Ishikawa (cell line): Measurements from ENCODE around the gene PALS1.

Experiments
- CEBPB ChIP-seq: IDR thresholded peaks from 2 replicates; pipeline ENCODE4 v1.6.1; 2012
- CREB1 ChIP-seq: IDR thresholded peaks from 2 replicates; pipeline ENCODE4 v1.6.1; 2012; ENCODE audit warnings: low read depth
- EGR1 ChIP-seq: IDR thresholded peaks from 2 replicates; pipeline ENCODE4 v1.6.1; 2012
- EP300 ChIP-seq: IDR thresholded peaks from 2 replicates; pipeline ENCODE4 v1.6.1; 2012; ENCODE audit warnings: borderline replicate concordance
- FOXM1 ChIP-seq: IDR thresholded peaks from 2 replicates; pipeline ENCODE4 v1.6.1; 2012; ENCODE audit warnings: low read depth, borderline replicate concordance
- NFIC ChIP-seq: IDR thresholded peaks from 2 replicates; pipeline ENCODE4 v1.6.1; 2012
- RAD21 ChIP-seq: IDR thresholded peaks from 2 replicates; pipeline ENCODE4 v1.6.1; 2012; ENCODE audit warnings: low read depth
- TAF1 ChIP-seq: IDR thresholded peaks from 2 replicates; pipeline ENCODE4 v1.6.1; 2012; ENCODE audit warnings: low read depth, mild to moderate bottlenecking
- TCF12 ChIP-seq: IDR thresholded peaks from 2 replicates; pipeline ENCODE4 v1.6.1; 2012; ENCODE audit warnings: low read depth
- TEAD4 ChIP-seq: IDR thresholded peaks from 2 replicates; pipeline ENCODE4 v1.6.1; 2012
- YY1 ChIP-seq: IDR thresholded peaks from 2 replicates; pipeline ENCODE4 v1.6.1; 2012; ENCODE audit warnings: low read depth
- ZBTB7A ChIP-seq: IDR thresholded peaks from 2 replicates; pipeline ENCODE4 v1.6.1; 2012; ENCODE audit warnings: low read depth
- TF ChIP-seq, protein P1 (sequence below): IDR thresholded peaks from 2 replicates; pipeline ENCODE4 v1.6.1; 2012
- TF ChIP-seq, protein P2 (sequence below): IDR thresholded peaks from 2 replicates; pipeline ENCODE4 v1.6.1; 2012
- TF ChIP-seq, protein P3 (sequence below): IDR thresholded peaks from 2 replicates; pipeline ENCODE4 v1.6.1; 2012; ENCODE audit warnings: low read depth, mild to moderate bottlenecking

PALS1 gene

DNA sequence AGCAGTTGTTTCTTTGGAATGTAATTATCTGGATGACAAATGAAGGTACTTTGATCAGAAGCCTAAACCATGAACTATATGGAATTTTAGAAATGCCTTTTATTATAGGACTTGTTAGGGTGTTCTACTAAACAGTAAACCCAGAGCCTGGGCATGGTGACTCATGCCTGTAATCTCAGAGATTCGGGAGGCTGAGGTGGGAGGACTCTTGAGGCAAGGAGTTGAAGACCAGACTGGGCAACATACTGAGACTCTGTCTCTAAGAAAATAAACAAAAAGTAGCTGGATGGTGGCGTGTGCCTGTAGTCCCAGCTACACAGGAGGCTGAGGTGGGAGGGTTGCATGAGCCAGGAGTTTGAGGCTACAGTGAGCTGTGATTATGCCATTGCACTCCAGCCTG is 23.9 kb downstream of the PALS1 start:
- no peak for TF ChIP-seq EP300
- no peak for TF ChIP-seq TAF1
- no peak for TF ChIP-seq YY1
- no peak for TF ChIP-seq CEBPB
- TF ChIP-seq TEAD4 = no peak
- TF ChIP-seq, protein P1, sequence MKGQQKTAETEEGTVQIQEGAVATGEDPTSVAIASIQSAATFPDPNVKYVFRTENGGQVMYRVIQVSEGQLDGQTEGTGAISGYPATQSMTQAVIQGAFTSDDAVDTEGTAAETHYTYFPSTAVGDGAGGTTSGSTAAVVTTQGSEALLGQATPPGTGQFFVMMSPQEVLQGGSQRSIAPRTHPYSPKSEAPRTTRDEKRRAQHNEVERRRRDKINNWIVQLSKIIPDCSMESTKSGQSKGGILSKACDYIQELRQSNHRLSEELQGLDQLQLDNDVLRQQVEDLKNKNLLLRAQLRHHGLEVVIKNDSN = no peak
- TF ChIP-seq ZBTB7A = no peak
- no peak for TF ChIP-seq NFIC
- no peak for TF ChIP-seq RAD21
- TF ChIP-seq EGR1 = no peak
- no peak for TF ChIP-seq CREB1
- no peak for TF ChIP-seq TCF12
- TF ChIP-seq, protein P2, sequence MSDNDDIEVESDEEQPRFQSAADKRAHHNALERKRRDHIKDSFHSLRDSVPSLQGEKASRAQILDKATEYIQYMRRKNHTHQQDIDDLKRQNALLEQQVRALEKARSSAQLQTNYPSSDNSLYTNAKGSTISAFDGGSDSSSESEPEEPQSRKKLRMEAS = no peak
- no peak for TF ChIP-seq FOXM1
- TF ChIP-seq, protein P3, sequence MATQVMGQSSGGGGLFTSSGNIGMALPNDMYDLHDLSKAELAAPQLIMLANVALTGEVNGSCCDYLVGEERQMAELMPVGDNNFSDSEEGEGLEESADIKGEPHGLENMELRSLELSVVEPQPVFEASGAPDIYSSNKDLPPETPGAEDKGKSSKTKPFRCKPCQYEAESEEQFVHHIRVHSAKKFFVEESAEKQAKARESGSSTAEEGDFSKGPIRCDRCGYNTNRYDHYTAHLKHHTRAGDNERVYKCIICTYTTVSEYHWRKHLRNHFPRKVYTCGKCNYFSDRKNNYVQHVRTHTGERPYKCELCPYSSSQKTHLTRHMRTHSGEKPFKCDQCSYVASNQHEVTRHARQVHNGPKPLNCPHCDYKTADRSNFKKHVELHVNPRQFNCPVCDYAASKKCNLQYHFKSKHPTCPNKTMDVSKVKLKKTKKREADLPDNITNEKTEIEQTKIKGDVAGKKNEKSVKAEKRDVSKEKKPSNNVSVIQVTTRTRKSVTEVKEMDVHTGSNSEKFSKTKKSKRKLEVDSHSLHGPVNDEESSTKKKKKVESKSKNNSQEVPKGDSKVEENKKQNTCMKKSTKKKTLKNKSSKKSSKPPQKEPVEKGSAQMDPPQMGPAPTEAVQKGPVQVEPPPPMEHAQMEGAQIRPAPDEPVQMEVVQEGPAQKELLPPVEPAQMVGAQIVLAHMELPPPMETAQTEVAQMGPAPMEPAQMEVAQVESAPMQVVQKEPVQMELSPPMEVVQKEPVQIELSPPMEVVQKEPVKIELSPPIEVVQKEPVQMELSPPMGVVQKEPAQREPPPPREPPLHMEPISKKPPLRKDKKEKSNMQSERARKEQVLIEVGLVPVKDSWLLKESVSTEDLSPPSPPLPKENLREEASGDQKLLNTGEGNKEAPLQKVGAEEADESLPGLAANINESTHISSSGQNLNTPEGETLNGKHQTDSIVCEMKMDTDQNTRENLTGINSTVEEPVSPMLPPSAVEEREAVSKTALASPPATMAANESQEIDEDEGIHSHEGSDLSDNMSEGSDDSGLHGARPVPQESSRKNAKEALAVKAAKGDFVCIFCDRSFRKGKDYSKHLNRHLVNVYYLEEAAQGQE = no peak

DNA sequence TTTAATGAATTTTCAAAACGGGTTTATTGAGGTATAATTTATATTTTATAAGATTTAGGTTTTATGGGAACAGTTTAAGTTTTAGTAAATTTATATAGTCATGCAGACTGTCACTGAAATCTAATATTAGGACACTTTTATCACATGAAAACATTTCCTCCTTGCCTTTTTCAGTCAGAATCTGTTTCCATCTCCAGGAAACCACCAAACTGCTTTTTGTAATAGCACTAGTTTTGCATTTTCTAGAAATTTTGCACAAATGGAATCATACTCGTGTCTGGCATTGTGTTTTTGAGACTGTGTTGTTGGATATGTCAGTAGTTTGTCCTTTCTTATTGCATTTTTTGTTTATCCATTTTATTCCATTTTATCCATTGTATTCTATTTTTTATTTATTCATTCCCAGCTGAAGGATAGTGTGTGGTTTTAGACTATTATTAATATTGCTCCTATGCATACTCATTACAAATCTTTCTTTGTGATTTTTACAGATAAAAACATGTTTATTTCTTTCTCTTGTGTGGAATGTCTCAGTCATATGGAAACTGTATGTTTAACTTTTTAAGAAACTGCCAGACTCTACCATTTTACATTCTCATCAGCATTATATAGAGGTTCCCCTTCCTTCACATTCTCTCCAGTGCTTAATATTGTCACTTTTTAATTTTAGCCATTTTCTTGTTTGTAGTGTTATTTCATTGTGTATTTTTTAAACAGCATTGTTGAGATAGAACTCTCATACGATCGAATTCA is 26.5 kb downstream of the PALS1 start:
- TF ChIP-seq CEBPB (no peak), FOXM1 (no peak), TCF12 (no peak), YY1 (no peak), EGR1 (no peak), RAD21 (no peak), NFIC (no peak), CREB1 (no peak), ZBTB7A (no peak), EP300 (no peak), TAF1 (no peak), TEAD4 (no peak)
- TF ChIP-seq, protein P2 = no peak
- TF ChIP-seq, protein P3 = no peak

DNA sequence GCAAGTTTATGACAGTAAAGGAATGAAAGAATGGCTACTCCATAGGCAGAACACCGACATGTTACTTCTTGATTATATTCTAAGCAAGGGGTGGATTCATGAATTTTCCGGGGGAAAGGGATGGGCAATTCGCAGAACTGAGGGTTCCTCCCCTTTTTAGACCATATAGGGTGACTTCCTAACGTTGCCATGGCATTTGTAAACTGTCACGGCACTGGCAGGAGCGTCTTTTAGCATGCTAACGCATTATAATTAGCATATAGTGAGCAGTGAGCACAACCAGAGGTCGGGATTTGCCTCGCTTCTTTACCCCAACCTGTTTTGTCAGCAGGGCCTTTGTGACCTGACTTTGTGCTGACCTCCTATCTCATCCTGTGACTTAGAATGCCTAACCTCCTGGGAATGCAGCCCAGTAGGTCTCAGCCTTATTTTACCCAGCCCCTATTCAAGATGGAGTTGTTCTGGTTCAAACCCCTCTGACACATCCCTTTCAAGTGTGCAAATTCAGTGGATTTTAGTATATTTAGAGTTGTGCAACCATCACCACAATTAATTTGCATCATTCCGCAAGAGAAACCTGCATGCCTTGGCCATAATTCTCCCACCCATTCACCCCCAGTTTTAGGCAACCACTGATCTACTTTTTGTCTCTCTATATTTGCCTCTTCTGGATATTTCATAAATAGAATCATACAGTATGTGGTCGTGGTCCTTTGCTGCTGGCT is 27.4 kb downstream of the PALS1 start:
- TF ChIP-seq EP300 = no peak
- TF ChIP-seq, protein P2 = no peak

DNA sequence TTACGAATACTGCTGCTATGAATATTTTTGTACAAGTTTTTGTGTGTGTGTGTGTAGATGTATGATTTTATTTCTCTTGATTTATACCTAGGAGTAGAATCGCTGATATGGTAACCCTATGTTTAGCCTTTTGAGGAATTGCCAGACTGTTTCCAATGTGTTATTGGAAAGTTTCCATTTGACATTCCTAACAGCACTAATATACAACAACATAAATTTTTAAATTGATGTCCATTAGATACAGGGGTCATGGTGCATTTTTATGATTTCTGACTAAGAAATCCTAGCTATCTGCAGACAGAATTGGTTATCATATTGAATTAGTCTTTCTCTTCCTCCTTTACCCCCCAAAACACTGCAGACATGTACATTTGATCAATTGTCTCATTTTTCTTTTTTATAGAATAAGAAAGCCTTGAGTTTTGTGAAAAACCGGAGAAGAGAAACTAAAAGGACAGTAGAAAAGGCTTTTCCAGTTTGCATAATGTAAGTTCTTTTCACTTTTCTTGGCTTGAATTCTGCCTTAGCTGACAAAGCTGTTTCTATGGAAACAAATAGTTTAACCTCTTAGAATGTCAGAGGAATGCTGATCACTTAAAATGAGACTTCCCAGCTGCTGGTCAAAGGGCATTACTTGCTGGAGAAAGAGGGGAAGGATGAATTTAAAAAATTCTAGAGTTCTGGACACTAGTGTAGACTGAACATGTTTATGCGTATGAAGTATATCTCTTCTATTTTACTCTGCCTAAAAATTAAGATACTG is 28.2 kb downstream of the PALS1 start:
- TF ChIP-seq, protein P2 = no peak
- TF ChIP-seq FOXM1 = no peak

DNA sequence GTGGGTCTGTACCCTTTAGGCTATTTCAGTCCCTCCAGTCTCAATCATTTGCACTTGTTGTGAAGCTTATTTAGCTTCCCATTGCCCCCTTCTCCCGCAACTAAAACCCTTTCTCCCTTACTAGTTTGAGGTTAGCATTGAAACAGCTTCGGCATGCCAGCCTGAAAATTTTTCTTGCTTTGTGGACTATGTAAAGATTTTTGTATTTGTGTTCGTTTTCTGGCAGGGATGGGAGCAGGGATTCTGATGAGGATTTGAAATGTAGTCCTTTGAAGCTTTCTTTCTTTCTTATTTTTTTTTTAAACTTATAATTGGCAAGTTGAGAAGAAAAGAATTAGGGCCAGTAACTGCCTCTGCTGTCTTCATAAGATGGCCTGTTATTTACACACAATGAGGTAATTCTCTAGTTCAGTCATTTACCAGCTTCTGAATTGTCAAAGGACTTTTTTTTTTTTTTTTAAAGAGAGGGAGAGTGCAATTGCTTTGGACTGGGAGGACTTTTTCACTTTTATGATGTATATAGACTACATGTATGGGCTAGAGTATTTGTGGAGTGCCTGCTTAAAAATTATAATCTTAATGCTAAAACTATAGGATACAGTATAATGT is 29.0 kb downstream of the PALS1 start:
- TF ChIP-seq, protein P2 = no peak
- TF ChIP-seq YY1 = no peak
- TF ChIP-seq ZBTB7A = no peak
- no peak for TF ChIP-seq TCF12
- no peak for TF ChIP-seq NFIC
- TF ChIP-seq TEAD4 = no peak
- no peak for TF ChIP-seq CREB1
- no peak for TF ChIP-seq EP300
